HG02943 (cell line): ENCODE results near the gene RHCE.
"Not testable (repeated sequence)": the region's sequence is repeated elsewhere in the genome, so short reads cannot be mapped to it uniquely, and the experiment has no call there.

Experiments
- ATAC-seq: cut with Tn5 transposase; IDR thresholded peaks from one replicate; pipeline ENCODE4 v1.9.1; 2021; ENCODE audit warnings: mild to moderate bottlenecking, low read depth, moderate library complexity; ENCODE audit not compliant: unreplicated experiment

RHCE gene

DNA sequence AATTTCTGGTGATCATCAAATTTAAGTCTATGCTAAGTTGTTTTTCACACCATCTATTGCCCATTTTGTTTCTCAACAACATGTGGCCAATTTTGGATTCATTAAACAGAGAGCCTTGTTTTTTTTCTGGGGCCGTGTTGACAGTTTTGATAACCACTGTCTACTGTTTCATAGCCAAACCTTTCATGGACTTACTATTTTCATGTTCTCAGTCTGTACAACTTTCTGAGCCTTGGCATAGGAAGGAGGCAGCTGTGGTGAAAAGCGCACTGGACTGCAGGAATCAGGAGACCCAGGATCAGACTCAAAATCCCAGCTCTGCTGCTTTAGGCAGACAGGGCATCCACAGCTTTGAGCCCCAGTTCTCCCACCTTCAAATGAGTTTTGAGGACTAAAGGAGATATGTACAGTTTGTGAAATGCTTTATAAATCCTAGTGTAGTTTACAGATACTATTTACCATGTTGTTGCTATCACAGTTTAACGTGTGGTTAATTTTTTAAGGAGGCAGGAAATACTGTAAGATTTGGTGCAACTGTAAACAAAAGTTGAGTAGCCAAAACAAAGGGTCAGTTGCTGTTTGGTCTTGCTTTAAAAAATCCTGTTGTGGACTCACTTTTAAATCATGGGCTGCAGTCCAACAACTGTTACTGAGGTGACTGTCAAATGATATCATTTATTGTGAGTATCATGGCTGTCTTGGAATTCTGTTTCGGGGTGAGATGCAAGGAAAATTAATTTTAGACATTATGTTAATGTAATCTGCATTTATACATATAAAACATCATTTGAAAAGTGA lies 13.0 kb upstream of the RHCE start:
- ATAC-seq, result no peak

DNA sequence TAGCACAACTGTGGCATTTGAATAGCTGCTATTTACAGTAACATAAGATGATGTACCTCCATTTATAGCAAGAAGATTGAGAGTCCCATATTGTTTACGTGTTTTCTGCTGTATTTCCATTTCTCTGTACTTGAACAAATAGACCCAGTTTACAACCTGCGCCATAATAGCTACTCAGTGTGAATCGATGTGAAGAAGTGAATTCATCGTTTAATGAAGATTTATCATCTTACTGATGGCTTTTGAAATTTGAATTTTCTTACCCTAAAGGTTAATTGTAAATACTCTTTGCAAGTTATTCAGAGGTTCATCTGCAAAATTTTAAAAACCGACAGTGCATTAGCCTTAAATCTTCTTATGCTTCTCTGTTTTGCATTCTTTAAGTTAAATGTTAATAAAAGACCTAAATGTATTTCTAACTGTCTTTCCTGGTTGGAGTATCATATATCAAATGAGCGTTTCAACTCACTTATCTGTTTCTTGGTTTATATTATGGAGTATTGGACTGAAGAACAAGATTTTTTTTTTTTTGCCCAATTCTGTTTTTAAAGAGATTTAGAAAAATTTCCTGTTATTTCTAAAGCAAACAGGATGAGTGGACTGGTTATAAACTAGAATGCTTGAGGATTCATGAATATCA lies 12.2 kb upstream of the RHCE start:
- ATAC-seq, result no peak

DNA sequence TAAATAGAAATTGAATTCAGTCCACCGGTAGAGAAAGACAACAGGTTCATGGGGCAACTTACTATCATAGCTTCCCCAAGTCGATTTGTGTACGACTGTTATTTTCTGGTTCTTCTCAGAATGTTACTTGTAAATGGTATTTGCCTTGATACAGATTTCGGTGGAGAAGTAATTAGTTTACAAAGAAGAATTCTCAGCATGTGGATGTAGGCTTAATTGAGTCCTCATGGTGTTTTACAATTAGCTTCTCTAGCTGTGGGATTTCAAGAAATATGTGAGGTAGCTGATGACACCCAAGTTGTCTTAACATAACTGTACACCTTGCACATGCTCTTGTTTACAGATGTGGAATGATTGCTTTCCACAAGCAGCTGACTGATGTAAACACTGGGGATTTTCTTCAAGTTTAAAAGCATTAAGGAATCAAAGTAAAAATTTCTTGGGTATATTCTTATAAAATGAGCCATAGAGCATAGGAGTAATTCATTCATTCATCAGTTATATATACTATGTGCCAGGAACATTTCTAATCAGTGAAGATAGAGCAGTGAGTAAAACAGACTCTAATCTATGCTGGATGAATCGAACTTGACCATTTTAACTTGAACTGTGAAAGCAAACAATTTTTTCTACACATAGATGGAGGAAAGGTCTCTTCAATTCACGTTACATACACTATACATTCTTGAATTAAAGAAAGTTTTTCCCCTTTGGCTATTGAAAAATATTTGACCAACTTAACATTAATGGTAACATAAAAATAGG lies 11.5 kb upstream of the RHCE start:
- ATAC-seq, result no peak

DNA sequence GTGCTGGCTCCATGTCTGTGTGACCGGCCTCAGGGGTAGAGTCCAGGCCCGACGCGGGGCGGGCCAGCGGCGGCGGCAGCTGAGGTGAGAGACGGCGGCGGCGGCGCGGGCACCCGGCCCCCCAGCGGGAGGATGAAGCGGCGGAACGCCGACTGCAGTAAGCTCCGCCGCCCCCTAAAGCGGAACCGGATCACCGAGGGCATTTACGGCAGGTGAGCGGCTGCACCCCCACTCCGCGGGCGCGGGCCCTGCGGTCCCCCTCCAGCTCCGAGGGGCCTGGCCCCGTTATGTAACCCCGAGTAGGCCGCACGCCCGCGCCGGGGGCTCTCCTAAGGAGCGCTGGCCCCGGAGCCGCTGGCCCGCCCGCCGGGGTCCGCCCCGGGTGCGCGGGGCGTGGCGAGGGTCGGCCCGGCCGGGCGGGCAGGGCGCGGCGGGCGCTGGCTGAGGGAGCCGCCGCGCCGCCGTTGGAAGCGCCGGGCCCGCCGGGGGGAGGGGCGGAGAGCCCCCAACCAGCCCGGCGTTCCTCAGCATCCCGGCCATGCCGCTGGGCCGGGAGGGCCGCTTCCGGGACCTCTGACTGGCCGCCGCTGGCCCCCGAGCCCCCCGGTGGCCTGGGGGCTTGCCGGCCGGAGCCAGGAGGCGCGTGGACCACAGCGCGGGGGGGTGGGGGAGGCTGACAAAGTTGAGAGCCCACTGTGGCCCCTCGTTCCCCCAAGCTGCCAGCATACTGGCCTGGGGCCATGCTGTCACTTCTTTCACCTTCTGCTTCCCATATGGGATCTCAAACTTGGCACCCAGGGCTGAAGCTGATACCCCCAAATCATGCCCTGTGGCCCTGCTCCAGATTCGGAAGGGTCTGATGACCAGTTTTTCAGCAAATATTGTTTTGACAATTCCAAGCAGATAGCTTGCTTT lies 10.6 kb upstream of the RHCE start:
- ATAC-seq, result peak; percentile 28

DNA sequence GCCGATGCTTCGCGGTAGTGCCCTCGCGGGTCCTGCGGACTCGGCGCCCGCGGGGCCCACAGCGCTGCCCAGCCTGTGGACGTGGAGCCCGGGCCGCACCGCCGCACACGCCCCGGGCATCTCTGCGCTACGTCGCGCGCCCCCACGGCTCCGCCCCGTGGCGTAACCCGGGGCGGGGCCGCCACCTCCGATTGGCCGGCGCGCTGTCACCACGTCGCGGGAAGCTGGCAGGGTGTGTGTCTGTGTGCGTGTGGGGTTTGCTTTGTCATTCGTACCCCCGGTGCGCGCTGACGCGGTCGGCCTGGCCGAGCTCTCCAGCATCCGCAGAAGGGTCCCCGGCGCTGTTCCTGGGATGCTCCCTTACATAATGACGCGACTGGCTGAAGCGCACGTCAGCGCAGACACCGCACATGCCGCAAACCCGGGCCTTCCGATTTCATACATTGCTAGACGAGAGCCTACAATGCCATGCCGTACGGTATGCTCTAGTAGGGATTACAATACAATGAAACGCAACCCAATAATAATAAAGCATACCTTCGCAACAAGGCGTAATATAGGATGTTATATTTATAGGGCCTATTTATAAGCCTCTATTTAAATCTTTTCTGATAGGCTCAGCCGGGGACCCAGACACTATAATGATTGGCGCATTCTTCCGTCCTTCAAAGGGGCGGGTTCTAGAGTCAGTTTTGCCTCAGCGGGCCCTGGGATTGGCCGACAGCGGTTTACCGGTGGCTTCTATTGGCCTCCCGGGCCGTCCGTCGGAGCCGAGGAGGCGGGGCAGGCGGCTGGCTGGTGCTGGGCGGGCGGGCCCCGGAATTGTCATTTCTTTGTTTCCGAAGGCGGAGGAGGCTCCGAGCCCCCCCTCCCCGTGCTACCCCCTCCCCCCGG lies 9.7 kb upstream of the RHCE start, which contains the start of gene MACO1:
Gene MACO1 (plus strand): TSS at position 825 of the 894 bp plus-strand sequence. CDS start 202 bp downstream, outside the sequence.
- ATAC-seq, result peak; percentile 90

DNA sequence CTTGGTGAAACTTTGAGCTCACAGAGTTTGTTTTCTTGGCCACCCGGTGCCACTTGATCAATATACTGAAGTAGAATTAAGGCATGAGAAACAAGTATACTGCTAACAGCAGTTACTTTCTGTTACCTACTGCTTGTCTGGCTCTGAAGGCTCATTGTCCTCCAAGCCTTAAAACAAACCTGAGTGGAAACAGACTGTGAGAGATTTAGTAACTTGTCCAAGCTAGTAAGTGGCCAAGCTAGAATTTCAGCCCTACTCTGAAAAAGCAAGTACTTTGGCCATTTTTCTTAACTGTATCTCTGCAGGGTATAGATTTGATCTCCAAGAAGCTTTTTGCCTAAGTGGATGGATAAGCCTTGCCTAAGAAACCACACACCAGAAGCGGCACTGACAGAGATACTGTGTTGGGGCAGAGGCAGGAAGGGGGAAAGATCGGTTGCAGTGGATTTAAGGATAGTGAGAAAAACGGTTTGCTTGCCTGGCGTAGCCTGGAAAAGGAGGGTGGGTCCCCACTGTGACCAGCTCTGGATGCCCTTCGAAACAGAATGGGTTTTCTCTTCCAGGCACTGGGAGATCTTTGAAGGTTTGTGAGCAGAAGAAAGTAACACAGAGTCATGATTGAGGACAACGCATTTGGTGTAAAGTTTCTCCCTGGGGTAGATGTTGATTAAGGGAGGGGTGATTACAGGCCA lies 8.0 kb upstream of the RHCE start:
- no peak for ATAC-seq

DNA sequence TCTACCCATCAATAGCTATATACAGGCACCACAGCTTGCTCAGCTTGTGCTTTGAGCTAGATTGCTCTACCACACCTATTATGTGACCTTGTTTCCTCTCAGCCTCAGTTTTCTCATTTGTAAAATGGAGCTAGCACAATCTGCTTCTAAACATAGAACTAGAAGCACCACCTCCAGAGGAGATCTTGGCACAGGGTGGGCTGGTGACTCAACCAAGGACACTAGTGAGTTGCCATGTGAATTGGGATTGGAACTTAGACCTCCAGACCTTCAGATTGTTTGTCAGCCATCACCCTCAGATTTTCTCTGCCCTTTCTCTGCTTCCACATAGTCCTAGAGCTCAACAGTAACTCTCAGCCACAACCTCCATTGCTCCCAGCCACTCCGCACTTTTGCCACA lies 7.1 kb upstream of the RHCE start:
- ATAC-seq, result no peak

DNA sequence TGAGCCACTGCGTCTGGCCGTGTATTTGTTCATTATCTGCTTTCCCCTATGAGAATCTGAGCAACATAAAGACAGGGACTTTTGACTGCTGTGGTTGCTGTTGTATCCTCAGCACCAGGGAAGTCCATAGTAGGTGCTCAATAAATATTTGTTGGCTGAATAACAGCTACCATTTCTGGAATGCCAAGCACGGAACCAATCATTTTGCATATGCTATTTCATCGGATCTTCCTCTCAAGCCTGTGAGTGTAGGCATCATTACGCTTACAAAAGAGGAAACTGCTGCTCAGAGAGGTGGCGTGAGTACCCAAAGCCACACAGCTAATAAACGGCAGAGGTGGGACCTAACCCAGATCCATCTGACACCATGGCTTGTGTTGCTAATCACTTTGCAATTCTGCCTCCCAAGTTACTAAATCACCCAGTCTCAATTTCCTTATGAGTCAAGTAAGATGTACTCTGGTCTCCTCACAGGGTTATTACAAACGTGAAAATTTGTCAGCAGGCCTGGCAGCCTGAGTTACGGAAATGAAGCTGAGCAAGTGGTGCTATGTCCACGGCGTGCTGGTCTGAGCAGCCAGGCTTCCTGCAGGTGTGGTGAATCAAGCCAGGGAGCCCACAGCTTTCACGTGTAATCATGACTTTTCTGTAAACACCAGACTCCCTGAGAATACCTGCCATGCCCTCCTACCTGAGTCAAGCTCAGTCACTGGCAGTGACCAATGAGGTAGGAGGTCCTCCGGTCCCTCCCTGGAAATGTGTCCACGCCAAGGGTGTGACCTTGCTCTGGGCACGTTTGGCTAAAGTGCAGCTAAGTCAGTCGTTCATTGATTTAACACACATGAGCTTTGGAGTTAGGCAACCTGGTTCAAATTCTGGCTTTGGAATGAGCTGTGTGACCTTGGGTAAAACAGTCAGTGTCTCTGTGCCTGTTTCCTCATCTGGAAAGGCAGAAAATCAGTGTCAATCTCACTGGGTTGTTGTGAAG lies 4.8 kb upstream of the RHCE start:
- ATAC-seq, result no peak

DNA sequence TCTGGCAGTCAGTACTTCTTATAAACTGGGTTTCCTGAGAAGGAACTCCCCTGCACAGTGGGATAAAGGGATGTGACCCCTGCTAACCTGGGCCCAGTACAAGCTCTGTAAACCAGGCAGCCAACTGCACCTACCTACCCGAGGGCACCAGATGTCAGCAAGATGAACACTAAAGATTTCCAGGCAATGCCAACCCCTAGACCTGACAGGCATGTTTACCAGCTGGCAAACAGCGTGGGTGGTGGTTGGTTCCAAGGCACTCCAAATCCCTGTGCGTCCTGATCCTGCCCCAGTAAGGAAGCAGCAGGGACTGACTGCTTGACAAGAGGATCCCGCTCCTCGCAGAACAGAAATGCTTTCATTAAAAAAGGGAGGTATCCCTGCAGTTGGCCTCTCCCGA lies 2.6 kb upstream of the RHCE start:
- not testable (repeated sequence) for ATAC-seq

DNA sequence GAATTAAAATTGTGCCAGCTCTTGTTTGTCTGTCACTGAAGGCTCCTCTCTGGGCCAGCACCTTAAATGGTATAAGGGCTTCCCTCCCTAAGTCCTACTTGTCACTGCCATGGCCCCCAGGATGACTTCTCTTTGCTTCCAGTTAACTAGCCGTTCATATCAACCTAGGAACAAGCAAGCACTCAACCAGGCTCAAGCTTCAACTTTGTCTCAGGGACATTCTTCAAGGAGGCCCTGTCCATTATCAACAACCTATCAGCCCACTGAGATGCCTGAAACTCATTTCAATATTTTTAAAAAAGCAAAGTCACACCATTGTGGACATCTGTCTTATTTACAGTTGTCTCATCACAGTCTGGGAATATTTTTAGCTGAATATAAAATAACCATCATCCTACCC lies 1.3 kb downstream of the RHCE start:
- not testable (repeated sequence) for ATAC-seq

DNA sequence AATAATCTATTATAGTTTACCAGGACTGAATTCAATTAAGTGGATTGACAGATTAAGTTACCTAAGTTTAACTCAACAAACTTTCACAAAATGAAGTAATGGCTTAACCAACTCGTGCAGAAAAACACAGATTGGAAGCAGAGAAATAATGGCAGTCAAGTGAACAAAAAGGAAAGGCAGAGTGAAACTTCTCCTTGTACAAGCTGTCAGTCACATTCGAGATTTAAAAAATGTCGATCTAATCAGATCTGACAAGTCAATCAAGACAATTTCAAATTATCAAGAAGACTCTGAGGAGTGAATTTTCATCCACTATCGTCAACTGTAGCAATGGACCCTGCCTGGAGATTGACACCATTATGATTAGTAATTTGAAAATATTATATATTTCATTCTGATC lies 3.3 kb downstream of the RHCE start:
- not testable (repeated sequence) for ATAC-seq

DNA sequence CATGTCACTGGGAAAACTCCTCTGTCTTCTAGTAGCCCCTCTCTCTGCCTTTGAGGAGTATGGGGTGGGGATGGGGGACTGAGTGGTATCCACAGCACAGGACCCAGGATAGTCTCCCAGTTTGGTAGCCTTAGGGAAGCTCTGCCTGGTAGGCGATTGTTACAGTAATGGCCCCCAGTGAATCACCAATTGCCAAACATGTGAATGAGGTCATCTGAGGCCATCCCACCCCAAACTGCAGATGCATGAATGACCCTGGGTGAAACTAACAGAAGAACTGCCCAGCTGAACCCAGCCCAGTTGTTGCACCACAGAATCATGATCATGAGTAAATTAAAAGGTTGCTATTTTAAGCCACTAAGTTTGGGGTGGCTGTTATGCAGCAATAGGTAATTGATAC lies 6.0 kb downstream of the RHCE start:
- not testable (repeated sequence) for ATAC-seq

DNA sequence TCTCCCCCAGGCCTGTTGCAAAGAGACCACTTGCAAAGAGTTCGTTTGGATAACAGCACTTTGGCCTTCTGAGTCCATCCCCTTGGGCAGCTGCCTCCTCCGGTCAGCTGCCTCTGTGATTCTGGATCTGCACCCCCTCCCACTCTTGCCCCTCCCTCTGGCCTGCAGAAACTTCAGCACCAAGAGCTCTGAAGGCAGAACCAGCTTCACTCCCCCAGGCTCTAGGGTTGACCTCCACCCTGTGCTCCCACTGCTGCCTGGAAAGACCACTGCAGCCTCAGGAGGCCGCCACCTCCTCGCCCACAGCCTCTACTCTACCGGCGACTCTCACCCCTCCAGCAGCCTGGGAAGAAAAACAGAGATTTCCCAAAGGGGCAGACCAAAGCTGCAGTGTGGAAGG lies 6.5 kb downstream of the RHCE start:
- ATAC-seq, result not testable (repeated sequence)

DNA sequence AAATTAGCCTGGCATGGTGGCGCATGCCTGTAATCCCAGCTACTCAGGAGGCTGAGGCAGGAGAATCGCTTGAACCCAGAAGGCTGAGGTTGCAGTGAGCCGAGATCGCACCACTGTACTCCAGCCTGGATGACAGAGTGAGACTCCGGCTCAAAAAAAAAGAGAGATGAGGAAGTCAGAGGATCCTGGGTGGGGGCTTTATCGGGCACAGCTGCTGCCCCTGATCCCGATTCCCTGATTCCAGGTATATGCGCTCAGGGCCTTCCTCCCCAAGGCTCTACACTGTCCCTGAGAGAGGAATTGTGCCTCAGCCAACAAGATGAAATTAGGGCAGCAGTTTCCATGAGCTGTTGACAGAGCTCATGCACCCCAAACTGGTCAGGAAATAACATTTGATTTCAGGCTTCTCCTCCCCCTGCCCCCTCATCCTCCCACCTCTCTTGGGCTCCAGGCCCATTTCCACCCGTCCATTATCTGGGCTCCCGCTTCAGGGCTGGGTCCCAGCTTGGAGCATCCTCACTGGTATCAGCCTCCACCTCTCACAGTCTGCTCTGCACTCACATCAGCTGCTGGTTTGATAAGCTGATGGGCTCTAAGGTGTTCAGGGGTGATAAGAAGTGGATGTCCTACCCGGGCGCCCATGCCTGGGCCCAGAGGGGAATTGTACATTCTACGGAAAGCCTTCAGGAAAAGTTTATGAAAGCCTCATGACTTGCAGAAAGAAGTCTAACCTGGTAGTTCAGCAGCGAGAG lies 7.6 kb downstream of the RHCE start:
- ATAC-seq, result not testable (repeated sequence)

DNA sequence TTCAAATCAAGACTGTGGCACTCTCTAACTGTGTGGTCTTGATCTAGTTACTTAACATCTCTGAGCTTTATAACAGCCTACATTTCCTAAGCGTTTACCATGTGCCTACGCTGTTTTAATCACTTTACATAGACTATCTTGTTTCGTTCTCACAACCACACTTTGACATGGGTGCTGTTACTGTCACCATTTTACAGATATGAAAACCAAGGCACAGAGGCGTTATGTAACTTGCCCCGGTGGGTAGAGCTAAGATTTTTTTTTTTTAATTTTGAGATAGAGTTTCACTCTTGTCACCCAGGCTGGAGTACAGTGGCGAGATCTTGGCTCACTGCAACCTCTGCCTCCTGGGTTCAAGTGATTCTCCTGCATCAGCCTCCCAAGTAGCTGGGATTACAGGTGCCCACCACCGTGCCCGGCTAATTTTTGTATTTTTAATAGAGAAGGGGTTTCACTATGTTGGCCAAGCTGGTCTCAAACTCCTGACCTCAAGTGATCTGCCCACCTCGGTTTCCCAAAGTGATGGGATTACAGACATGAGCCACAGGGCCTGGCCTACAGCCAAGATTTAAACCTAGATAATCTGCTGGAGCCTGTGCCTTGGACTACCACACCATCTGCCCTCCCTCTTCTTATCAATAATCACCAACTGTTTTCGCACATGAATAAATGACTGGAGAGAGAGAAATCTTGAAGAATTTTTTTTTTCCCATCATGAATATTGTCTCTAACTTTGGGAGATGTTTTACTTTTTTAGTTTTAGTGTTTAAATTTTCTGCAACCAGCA lies 10.8 kb downstream of the RHCE start:
- ATAC-seq, result not testable (repeated sequence)

DNA sequence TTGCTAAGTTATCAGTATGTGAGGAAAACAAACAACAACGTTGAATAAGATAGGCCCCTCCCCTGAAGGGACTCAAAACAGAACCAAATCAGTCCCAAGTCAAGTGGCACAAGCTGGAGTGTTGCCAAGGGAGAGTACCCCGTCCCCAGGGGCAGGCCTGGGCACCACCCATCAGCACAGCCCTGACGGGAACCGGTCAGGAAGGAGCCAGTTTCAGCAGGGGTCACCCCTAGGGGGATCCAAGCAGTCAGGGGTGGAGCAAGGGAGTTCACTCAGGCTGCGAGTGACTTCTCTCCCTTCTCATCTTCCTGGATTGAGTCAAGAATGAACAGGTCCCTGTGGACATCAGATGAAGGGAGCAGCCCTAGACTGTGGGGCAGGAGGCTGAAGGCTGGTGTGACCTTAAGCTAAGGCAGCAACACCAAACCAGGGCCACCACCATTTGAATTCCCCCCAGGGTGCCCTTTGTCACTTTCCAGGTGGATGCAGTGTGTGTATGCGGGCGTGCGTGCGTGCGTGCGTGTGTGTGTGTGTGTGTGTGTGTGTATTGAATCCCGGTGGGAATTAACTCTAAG lies 14.8 kb downstream of the RHCE start:
- ATAC-seq, result not testable (repeated sequence)
